HepG2 (cell line): ENCODE data around the gene BLID. TPM values are rescaled to one million over a fixed set of nuclear protein-coding genes. Genes with fewer than 3 reads are reported as not detected.

Experiments
- ATAC-seq: fragments of 200-7000 bp; cut with Tn5 transposase; 3 replicates; pipeline ENCODE4 v1.9.1; 2020; ENCODE audit warnings: mild to moderate bottlenecking, moderate library complexity
- BruUV-seq: library from RNA; stranded (reverse); fragments of 400-500 nt; replicated peaks from 2 replicates; lab custom pipeline; 2021; lab: Mats Ljungman, UMichigan
- CTCF ChIA-PET: fragments of 300-600 bp; formaldehyde crosslinking; extraction: SDS; loops from one replicate; lab custom pipeline; 2021; ENCODE audit warnings: low total read pairs, inconsistent platforms, low intra/inter-chr PET ratio; lab: Yijun Ruan, JAX
- POLR2A ChIA-PET: fragments of 350-600 bp; sonication (Branson Sonifier 250); formaldehyde crosslinking; loops from one replicate; lab custom pipeline; 2020; ENCODE audit warnings: antibody characterized with exemption, inconsistent platforms; lab: Yijun Ruan, JAX
- DNase-seq: peaks from one replicate; pipeline ENCODE4 v3.0.0-alpha.2; 2015; ENCODE audit warnings: low spot score
- FAIRE-seq: peaks from 3 replicates; lab custom pipeline; 2011; peaks lifted over from hg19 to GRCh38; lab: Jason Lieb, UNC
- H2AFZ ChIP-seq: one replicate; pipeline ENCODE4 v1.6.1; 2011; ENCODE audit warnings: low read length, inconsistent platforms
- H3K27ac ChIP-seq: fragments of 300-600 bp; 3 replicates; pipeline ENCODE4 v1.8.0; 2011; ENCODE audit warnings: mixed run types, mild to moderate bottlenecking, mixed read lengths, low read length, inconsistent platforms; ENCODE audit not compliant: insufficient read depth; ENCODE audit errors: extremely low read length
- H3K27me3 ChIP-seq, 2 experiments: fragments of 200-600 bp in 1 of 2; 2 replicates in 1 of 2; 3 replicates in 1 of 2; pipeline versions ENCODE4 v1.6.0 to v1.8.0; 2011; ENCODE audit warnings: low read length in 2 of 2, mild to moderate bottlenecking in 2 of 2, moderate library complexity in 2 of 2, inconsistent platforms in 1 of 2; ENCODE audit not compliant: insufficient read depth in 2 of 2, control insufficient read depth in 1 of 2
- H3K36me3 ChIP-seq, 2 experiments: fragments of 200-600 bp in 1 of 2; replicated peaks in 1 of 2; 2 replicates in 1 of 2; 3 replicates in 1 of 2; pipeline versions ENCODE4 v1.5.1 to v1.8.0; 2011; ENCODE audit warnings: low read length in 2 of 2, inconsistent platforms in 1 of 2; ENCODE audit not compliant: insufficient read depth in 2 of 2, control insufficient read depth in 1 of 2
- H3K4me1 ChIP-seq: 2 replicates; pipeline ENCODE4 v1.5.1; 2012; ENCODE audit warnings: low read length, inconsistent platforms; ENCODE audit not compliant: insufficient read depth
- H3K4me2 ChIP-seq: 2 replicates; pipeline ENCODE4 v1.6.0; 2011; ENCODE audit warnings: low read depth, low read length, inconsistent platforms
- H3K4me3 ChIP-seq, 3 experiments: fragments of 200-600 bp in 1 of 3; sonication (generic), shearing (Covaris generic) in 1 of 3; replicated peaks in 1 of 3; 2 replicates each; pipeline ENCODE4 v1.5.1; 2011 to 2016; ENCODE audit warnings: low read length in 3 of 3, inconsistent platforms in 2 of 3, low read depth in 2 of 3, mild to moderate bottlenecking in 2 of 3, control low read depth in 1 of 3, mixed read lengths in 1 of 3; ENCODE audit not compliant: insufficient read depth in 1 of 3
- H3K79me2 ChIP-seq: one replicate; pipeline ENCODE4 v1.6.1; 2011; ENCODE audit warnings: low read length, inconsistent platforms; ENCODE audit not compliant: insufficient read depth
- H3K9ac ChIP-seq: 2 replicates; pipeline ENCODE4 v1.6.0; 2011; ENCODE audit warnings: mild to moderate bottlenecking, low read depth, low read length, inconsistent platforms; ENCODE audit not compliant: insufficient read depth
- H3K9me3 ChIP-seq: 2 replicates; pipeline ENCODE4 v1.5.1; 2012; ENCODE audit warnings: mild to moderate bottlenecking, low read length
- H4K20me1 ChIP-seq: 2 replicates; pipeline ENCODE4 v1.6.0; 2011; ENCODE audit warnings: inconsistent platforms, mild to moderate bottlenecking, low read length, moderate library complexity; ENCODE audit not compliant: insufficient read depth
- DR1 ChIP-seq: sonication (generic); formaldehyde crosslinking; IDR thresholded peaks from 2 replicates; pipeline ENCODE4 v1.8.0; 2021; ENCODE audit warnings: mild to moderate bottlenecking, missing genetic modification reagents, inconsistent platforms
- FOXJ3 ChIP-seq: sonication (generic); formaldehyde crosslinking; IDR thresholded peaks from 2 replicates; pipeline ENCODE4 v1.4.0; 2020; ENCODE audit warnings: missing genetic modification reagents, mild to moderate bottlenecking, borderline replicate concordance
- KLF9 ChIP-seq: IDR thresholded peaks from 2 replicates; pipeline ENCODE4 v1.6.1; 2016; ENCODE audit warnings: low read depth
- PAX8 ChIP-seq: sonication (generic); formaldehyde crosslinking; IDR thresholded peaks from 2 replicates; pipeline ENCODE4 v1.8.0; 2022; ENCODE audit warnings: mild to moderate bottlenecking, missing genetic modification reagents, borderline replicate concordance
- PRMT3 ChIP-seq: sonication (generic); formaldehyde crosslinking; IDR thresholded peaks from 2 replicates; pipeline ENCODE4 v1.8.1; 2022; ENCODE audit warnings: low read depth, mild to moderate bottlenecking, moderate library complexity, missing genetic modification reagents, borderline replicate concordance
- RAD21 ChIP-seq: fragments of 450-650 bp; formaldehyde crosslinking; IDR thresholded peaks from 2 replicates; pipeline ENCODE4 v1.5.0; 2020; ENCODE audit warnings: mild to moderate bottlenecking
- RFX5 ChIP-seq: IDR thresholded peaks from 2 replicates; pipeline ENCODE4 v1.6.1; 2011; ENCODE audit warnings: low read depth, low read length, improper control_type of control experiment
- SMAD1 ChIP-seq: sonication (generic); formaldehyde crosslinking; IDR thresholded peaks from 2 replicates; pipeline ENCODE4 v1.4.0; 2020; ENCODE audit warnings: missing genetic modification reagents, low read depth, mild to moderate bottlenecking, borderline replicate concordance
- SOX5 ChIP-seq: IDR thresholded peaks from 2 replicates; pipeline ENCODE4 v1.6.1; 2016; ENCODE audit warnings: borderline replicate concordance
- ZBTB21 ChIP-seq: sonication (generic); formaldehyde crosslinking; IDR thresholded peaks from 2 replicates; pipeline ENCODE4 v1.4.0; 2020; ENCODE audit warnings: missing genetic modification reagents
- ZKSCAN5 ChIP-seq: sonication (generic); formaldehyde crosslinking; IDR thresholded peaks from 2 replicates; pipeline ENCODE4 v1.5.1; 2020; ENCODE audit warnings: mild to moderate bottlenecking, missing genetic modification reagents
- ZNF260 ChIP-seq: sonication (generic); formaldehyde crosslinking; IDR thresholded peaks from 2 replicates; pipeline ENCODE4 v1.4.0; 2020; ENCODE audit warnings: missing genetic modification reagents, low read depth, mild to moderate bottlenecking, borderline replicate concordance
- ZNF780A ChIP-seq: sonication (generic); formaldehyde crosslinking; IDR thresholded peaks from 2 replicates; pipeline ENCODE4 v1.8.0; 2022; ENCODE audit warnings: mild to moderate bottlenecking, missing genetic modification reagents, moderate library complexity
- WGBS: methylation state at CpG from one replicate; pipeline ENCODE4 v1.1.6; 2017; ENCODE audit warnings: low lambda C conversion rate; 5-methylcytosine and 5-hydroxymethylcytosine counted together
- in situ Hi-C: cut with HindIII; loops from 2 replicates; pipeline ENCODE4 v1.10.0; 2017; ENCODE audit warnings: low pct_unique_long_range_greater_than_20kb; ENCODE audit not compliant: extremely low pct_ligation_motif_present
- intact Hi-C: fragments of 100-400 bp; cut with micrococcal nuclease; formaldehyde crosslinking; loops from one replicate; pipeline ENCODE4 v1.10.0; 2022; ENCODE audit not compliant: unreplicated experiment
- polyA plus RNA-seq, 8 experiments: library from polyadenylated mRNA; depleted of rRNA in 3 of 8; stranded (reverse) in 7 of 8; unstranded in 1 of 8; fragments of >200 nt; fragmentation: Illumina TruSeq in 4 of 8; extraction: Trizol in 4 of 8; gene quantifications; 2 replicates each; pipeline versions ENCODE4 v1.2.1 to v1.2.3, GENCODE V29; 2011 to 2016; ENCODE audit warnings: low read depth in 4 of 8, missing spikeins in 1 of 8, mixed read lengths in 1 of 8; ENCODE audit not compliant: insufficient read depth in 1 of 8
- total RNA-seq, 5 experiments: library from RNA; depleted of rRNA; stranded (reverse); fragments of >200 nt; fragmentation: Illumina TruSeq; extraction: Trizol; gene quantifications; 2 replicates each; pipeline ENCODE4 v1.2.3, GENCODE V29; 2016; ENCODE audit warnings: low read depth in 1 of 5
- TF ChIP-seq, protein P1 (sequence below): sonication (generic); formaldehyde crosslinking; IDR thresholded peaks from 2 replicates; pipeline ENCODE4 v1.8.0; 2023; ENCODE audit warnings: mild to moderate bottlenecking, missing genetic modification reagents

The BLID gene
- total and polyA plus RNA-seq, 2 of the 13 experiments (the other 11 are each of a cell fraction or from before 2014, with no cell fraction given) = not detected

DNA sequence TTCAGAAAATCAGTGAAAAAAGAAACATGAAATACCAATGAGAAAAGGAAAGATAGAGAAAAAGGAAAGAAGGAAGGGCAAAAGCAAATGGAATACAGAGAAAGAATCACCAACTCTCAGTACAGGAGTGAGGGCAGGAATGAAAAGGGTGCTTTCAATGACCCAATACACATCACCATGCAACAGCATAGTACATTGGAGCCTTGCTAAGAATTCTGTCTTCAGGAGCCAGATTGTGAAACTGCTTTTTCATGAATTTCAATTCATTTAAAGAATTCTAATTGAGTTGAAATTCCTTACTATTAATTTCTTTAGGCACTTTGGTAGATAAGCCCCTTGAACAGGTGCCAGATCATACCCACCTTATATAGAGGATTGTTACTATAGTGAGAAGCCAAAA is 34.9 kb downstream of the BLID start:
- no peaks in the 10 kb centered on the region for H3K36me3 ChIP-seq
- H3K4me2 ChIP-seq = no peak overlapping the region
- no peaks in the 10 kb centered on the region for H3K9me3 ChIP-seq
- H3K9ac ChIP-seq = no peak overlapping the region
- intact Hi-C loops = no loop called here
- H3K4me3 ChIP-seq = no peak overlapping the region
- no peak overlapping the region for H2AFZ ChIP-seq
- no peak for DNase-seq
- POLR2A ChIA-PET = no interaction called here
- FAIRE-seq = no peak
- CTCF ChIA-PET = no interaction called here
- no peaks in the 10 kb centered on the region for H4K20me1 ChIP-seq
- BruUV-seq = no TSS peak
- H3K4me1 ChIP-seq = no peaks in the 10 kb centered on the region
- no peak for ATAC-seq
- in situ Hi-C loops = no loop called here
- H3K27me3 ChIP-seq = no peaks in the 10 kb centered on the region
- no peaks in the 10 kb centered on the region for H3K79me2 ChIP-seq
- no peak overlapping the region for H3K27ac ChIP-seq
- no peak for TF ChIP-seq KLF9 (CRISPR knock-in tag)
- TF ChIP-seq DR1 (CRISPR knock-in tag) = no peak

DNA sequence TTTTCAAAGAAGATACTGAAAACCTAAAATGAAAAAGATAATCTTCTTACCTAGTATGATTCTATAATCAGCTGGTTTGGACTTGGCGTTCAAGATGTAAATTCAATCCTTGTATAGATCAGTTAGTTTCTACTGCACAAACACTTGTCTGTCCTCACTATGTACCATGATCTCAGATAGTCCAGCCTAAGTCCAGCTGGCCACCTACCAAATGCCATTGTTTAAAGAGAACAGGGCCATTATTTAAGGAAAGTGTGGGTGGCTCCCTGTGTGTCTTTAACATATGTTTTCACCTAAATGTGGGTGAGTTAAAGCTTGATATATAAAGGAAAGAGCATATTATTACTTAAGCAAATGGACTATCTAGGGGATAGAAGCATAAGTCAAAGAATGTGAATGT is 38.6 kb downstream of the BLID start:
- H3K79me2 ChIP-seq = no peaks in the 10 kb centered on the region
- intact Hi-C loops (no loop called here), in situ Hi-C loops (no loop called here)
- no peak overlapping the region for H3K9ac ChIP-seq
- no peaks in the 10 kb centered on the region for H3K36me3 ChIP-seq
- no peak for TF ChIP-seq ZNF780A
- no peak for TF ChIP-seq SMAD1 (CRISPR knock-in tag)
- TF ChIP-seq SOX5 (CRISPR knock-in tag) = no peak
- TF ChIP-seq ZKSCAN5 (CRISPR knock-in tag) = no peak
- no peak for TF ChIP-seq ZNF260 (CRISPR knock-in tag)
- no peak for TF ChIP-seq RAD21 (CRISPR knock-in tag)
- TF ChIP-seq RFX5 = no peak
- TF ChIP-seq ZBTB21 = no peak
- TF ChIP-seq FOXJ3 (CRISPR knock-in tag) = no peak
- no peak for TF ChIP-seq PAX8
- TF ChIP-seq, protein P1, sequence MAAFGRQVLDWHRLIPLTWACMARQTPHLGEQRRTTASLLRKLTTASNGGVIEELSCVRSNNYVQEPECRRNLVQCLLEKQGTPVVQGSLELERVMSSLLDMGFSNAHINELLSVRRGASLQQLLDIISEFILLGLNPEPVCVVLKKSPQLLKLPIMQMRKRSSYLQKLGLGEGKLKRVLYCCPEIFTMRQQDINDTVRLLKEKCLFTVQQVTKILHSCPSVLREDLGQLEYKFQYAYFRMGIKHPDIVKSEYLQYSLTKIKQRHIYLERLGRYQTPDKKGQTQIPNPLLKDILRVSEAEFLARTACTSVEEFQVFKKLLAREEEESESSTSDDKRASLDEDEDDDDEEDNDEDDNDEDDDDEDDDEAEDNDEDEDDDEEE (CRISPR knock-in tag) = no peak
- no peak for TF ChIP-seq PRMT3
- TF ChIP-seq, all 625 proteins: peak for 0
- Histone ChIP-seq H3K27me3 (no peaks in the 10 kb centered on the region), H2AFZ (no peak overlapping the region), H3K4me2 (no peak overlapping the region), H3K4me1 (no peaks in the 10 kb centered on the region), H3K4me3 (no peak overlapping the region), H4K20me1 (no peaks in the 10 kb centered on the region), H3K9me3 (no peaks in the 10 kb centered on the region), H3K27ac (no peak overlapping the region)
- FAIRE-seq (no peak), ATAC-seq (no peak), DNase-seq (no peak)
- WGBS = 0% methylated on average over 1 of the region's 1 CpG
- ChIA-PET CTCF (no interaction called here), POLR2A (no interaction called here)
- no TSS peak for BruUV-seq
